Measurements from ENCODE around the gene CEL. TPM values are rescaled to one million over a fixed set of nuclear protein-coding genes. Genes with fewer than 3 reads are reported as not detected.

The CEL gene
- total and polyA plus RNA-seq, 3 donors from 2014 or later: 2.1 to 2.6 (median 2.4) TPM

DNA sequence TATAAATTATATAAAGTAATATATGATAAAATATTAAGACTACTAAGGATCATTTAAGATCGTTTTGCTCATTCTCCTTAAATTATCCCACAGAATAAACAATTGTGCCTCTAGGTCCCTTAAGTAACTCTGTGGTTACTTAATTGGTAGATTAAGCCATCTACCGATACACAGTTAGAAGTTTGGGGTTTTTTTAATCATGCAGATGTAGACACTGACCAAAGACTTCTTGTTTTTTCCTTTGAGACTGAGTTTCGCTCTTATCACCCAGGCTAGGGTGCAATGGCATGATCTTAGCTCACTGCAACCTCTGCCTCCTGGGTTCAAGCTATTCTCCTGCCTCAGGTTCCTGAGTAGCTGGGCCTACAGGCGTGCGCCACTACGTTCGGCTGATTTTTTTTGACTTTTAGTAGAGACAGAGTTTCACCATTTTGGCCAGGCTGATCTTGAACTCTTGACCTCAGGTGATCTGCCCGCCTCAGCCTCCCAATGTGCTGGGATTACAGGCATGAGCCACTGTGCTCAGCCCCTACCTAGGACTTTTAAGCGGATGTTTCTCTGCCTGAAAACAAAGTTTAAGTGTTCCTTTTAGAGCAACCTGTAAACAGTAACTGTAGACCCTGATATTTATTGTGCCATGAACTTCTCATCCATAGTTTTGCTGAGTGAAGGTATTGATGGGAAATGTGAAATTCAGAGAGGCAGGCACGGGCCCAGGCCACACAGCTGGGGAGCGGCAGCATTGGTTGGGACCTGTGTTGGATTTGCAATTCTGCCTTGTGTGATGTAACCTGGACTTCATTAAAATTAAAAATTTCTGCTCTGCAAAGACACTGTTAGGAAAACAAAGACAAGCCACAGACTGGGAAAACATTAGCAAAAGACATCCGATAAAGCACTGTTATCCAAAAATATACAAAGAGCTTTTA, 11.6 kb downstream of the CEL start:
- intact Hi-C loops (cut with DNase I; ENCODE audit: low total_unique reads): no loop called here
- H3K36me3 ChIP-seq (ENCODE audit: low read depth, missing control alignments): no peaks in the 10 kb centered on the region
- no peak overlapping the region for H3K27ac ChIP-seq
- no peaks in the 10 kb centered on the region for H3K27me3 ChIP-seq
- peaks cover 39% of the 10 kb centered on the region for H3K4me1 ChIP-seq
- TF ChIP-seq POLR2A (IDR thresholded peaks at IDR 0.05): no peak
- TF ChIP-seq, protein P1, sequence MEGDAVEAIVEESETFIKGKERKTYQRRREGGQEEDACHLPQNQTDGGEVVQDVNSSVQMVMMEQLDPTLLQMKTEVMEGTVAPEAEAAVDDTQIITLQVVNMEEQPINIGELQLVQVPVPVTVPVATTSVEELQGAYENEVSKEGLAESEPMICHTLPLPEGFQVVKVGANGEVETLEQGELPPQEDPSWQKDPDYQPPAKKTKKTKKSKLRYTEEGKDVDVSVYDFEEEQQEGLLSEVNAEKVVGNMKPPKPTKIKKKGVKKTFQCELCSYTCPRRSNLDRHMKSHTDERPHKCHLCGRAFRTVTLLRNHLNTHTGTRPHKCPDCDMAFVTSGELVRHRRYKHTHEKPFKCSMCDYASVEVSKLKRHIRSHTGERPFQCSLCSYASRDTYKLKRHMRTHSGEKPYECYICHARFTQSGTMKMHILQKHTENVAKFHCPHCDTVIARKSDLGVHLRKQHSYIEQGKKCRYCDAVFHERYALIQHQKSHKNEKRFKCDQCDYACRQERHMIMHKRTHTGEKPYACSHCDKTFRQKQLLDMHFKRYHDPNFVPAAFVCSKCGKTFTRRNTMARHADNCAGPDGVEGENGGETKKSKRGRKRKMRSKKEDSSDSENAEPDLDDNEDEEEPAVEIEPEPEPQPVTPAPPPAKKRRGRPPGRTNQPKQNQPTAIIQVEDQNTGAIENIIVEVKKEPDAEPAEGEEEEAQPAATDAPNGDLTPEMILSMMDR (IDR thresholded peaks at IDR 0.05): no peak
- DNase-seq: no peak
- H3K4me3 ChIP-seq: no peak overlapping the region
- 85 to 89% methylated on average over 12 of the region's 12 CpGs for WGBS, 2 donors
- no peaks in the 10 kb centered on the region for H3K9me3 ChIP-seq

DNA sequence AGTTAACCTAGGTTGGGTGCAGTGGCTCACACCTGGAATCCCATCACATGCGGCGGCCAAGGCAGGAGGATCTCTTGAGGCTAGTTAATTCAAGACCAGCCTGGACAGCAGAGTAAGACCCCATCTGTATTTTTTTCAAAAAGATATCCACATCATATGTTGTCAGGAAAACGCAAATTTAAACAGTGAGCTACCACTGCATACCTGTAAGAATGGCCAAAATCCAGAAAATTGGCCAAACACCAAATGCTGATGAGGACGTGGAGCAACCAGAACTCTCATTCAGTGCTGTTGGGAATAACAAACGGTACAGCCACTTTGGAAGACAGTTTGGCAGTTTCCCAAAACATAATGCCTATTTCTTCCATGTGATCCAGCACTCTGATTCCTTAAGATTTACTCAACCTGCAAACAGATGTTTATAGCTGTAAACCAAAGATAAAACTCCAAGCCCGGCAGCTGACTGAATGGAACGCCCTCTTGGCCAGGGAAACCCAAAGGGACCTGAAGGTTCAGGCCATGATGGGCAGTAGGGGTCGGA, 12.4 kb downstream of the CEL start:
- no peak overlapping the region for H3K27ac ChIP-seq
- no peaks in the 10 kb centered on the region for H3K36me3 ChIP-seq (ENCODE audit: low read depth, missing control alignments)
- no peak overlapping the region for H3K4me3 ChIP-seq
- DNase-seq: no peak
- H3K9me3 ChIP-seq: no peaks in the 10 kb centered on the region
- peaks cover 39% of the 10 kb centered on the region for H3K4me1 ChIP-seq
- 46 to 63% methylated on average over 8 of the region's 8 CpGs for WGBS, 2 donors
- TF ChIP-seq POLR2A (IDR thresholded peaks at IDR 0.05): no peak
- intact Hi-C loops (cut with DNase I; ENCODE audit: low total_unique reads): no loop called here
- H3K27me3 ChIP-seq: no peaks in the 10 kb centered on the region

DNA sequence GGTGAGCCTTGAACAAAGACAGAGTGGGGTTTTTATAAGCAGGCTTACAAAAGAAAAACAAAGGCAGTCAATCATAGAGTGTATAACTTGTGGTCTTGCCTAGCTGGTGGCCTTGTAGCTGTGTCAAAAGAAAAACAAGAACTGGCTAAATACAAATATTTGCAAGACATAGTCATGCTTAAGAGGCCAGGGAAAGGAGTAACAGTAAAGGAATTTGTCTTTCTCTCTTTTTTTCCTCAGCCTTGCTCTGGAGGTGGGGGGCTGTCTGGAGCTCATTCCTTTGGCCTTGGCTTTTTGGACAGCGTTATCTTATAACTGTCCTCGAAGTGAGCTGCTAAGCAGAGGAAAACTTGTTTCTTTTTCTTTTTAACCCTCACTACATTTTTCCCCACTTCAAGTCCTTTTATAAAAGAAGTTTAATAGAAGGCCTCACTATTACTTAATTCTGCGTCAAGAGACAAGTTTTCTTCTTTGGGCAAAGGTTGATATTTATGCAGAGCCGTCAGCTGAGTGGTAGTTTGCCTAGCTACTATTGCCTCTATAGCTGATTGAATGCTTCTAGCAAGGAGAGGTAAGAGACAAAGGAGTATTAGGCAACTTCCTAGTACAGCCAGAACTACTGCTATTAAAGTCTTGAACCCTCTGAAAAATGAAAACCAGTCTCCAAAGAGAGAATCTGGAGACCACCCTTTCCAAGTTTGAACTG, 14.3 kb downstream of the CEL start:
- WGBS, 2 donors: 37 to 46% methylated on average over 4 of the region's 4 CpGs
- Histone ChIP-seq H3K27ac (peak overlapping the region; percentile 34 to 66), H3K36me3 (ENCODE audit: low read depth, missing control alignments) (no peaks in the 10 kb centered on the region), H3K27me3 (no peaks in the 10 kb centered on the region), H3K4me3 (no peak overlapping the region), H3K4me1 (peaks cover 39% of the 10 kb centered on the region), H3K9me3 (no peaks in the 10 kb centered on the region)
- TF ChIP-seq, protein P1 (IDR thresholded peaks at IDR 0.05): no peak
- no peak for TF ChIP-seq POLR2A (IDR thresholded peaks at IDR 0.05)
- DNase-seq: peak; percentile 47
- intact Hi-C loops (cut with DNase I; ENCODE audit: low total_unique reads): no loop called here

DNA sequence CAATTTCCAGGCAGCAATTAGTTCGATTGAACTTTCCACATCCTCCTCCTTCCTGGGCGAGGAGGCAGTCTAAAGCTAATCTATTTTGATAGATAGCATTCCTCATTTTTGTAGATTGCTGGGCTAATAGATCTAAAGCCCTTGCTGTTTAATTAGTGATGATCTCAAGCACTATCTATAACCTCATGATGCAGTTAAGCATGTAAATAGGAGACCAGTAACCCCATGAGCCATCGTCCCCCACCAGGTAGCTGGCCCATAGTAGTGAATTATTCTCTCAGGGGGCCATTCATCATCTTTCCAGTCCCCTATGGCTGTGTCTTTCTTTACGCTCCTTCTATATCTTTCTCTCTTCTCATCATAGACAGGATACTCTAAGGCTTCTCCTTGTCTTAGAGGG, 14.9 kb downstream of the CEL start:
- no peak for DNase-seq
- H3K4me3 ChIP-seq: no peak overlapping the region
- H3K27me3 ChIP-seq: no peaks in the 10 kb centered on the region
- peaks cover 39% of the 10 kb centered on the region for H3K4me1 ChIP-seq
- peak overlapping the region; percentile 39 to 56 for H3K27ac ChIP-seq
- no peaks in the 10 kb centered on the region for H3K36me3 ChIP-seq (ENCODE audit: low read depth, missing control alignments)
- TF ChIP-seq POLR2A (IDR thresholded peaks at IDR 0.05): no peak
- TF ChIP-seq, protein P1 (IDR thresholded peaks at IDR 0.05): no peak
- 42 to 63% methylated on average over 4 of the region's 4 CpGs for WGBS, 2 donors
- no peaks in the 10 kb centered on the region for H3K9me3 ChIP-seq
- intact Hi-C loops (cut with DNase I; ENCODE audit: low total_unique reads): no loop called here

DNA sequence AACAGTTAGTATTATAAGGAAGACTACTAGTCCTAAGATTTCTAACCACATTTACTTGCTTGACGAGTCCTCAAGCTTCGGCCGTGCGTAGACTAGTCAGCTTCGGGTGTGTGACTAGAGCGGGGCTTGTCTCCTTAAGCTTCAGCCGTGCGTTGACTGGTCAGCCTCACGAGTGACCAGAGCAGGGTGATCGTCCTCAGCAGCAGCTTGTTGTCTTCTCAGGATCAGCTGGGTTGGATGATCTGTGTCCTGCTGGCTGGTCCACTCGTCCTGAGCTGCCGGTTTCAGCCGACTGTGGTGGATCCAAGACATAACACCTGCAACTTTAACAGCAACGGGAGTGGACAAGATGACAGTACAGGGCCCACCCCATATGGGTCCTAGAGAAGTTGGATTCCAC, 16.7 kb downstream of the CEL start:
- intact Hi-C loops (cut with DNase I; ENCODE audit: low total_unique reads): no loop called here
- H3K27me3 ChIP-seq: no peaks in the 10 kb centered on the region
- no peak for TF ChIP-seq POLR2A (IDR thresholded peaks at IDR 0.05)
- TF ChIP-seq, protein P1 (IDR thresholded peaks at IDR 0.05): no peak
- no peak for DNase-seq
- no peaks in the 10 kb centered on the region for H3K36me3 ChIP-seq (ENCODE audit: low read depth, missing control alignments)
- no peak overlapping the region for H3K4me3 ChIP-seq
- no peak overlapping the region for H3K27ac ChIP-seq
- WGBS, 2 donors: 42 to 74% methylated on average over 9 to 14 of the region's 14 CpGs
- peaks cover 39% of the 10 kb centered on the region for H3K4me1 ChIP-seq
- H3K9me3 ChIP-seq: no peaks in the 10 kb centered on the region

Measured in testis (tissue), 3 donors.